Right lobe of liver (tissue), 4 donors: ENCODE measurements around the gene IRX1.
A peak's percentile ranks its signal among the peaks of the same experiment; 100 is the strongest.

Source experiments
- POLR2A ChIP-seq: fragments of 450-650 bp; IDR thresholded peaks from one replicate; pipeline ENCODE4 v1.6.1; 2017; ENCODE audit warnings: antibody characterized with exemption, mild to moderate bottlenecking
- TF ChIP-seq, protein P1 (sequence below), 4 donors: fragments of 200-600 bp in 3 of 4; fragments of 450-650 bp in 1 of 4; IDR thresholded peaks; one replicate each; pipeline versions ENCODE4 v1.5.1 to v1.8.0; 2016 to 2022; ENCODE audit warnings: antibody characterized with exemption in 4 of 4, mild to moderate bottlenecking in 2 of 4
- donor health status: DM: no; HTN: no; CAD: no.
- donor health status: DM: no; HTN: no; CAD: no.
- donor health status: DM: no; HTN: yes; CAD: no.

DNA sequence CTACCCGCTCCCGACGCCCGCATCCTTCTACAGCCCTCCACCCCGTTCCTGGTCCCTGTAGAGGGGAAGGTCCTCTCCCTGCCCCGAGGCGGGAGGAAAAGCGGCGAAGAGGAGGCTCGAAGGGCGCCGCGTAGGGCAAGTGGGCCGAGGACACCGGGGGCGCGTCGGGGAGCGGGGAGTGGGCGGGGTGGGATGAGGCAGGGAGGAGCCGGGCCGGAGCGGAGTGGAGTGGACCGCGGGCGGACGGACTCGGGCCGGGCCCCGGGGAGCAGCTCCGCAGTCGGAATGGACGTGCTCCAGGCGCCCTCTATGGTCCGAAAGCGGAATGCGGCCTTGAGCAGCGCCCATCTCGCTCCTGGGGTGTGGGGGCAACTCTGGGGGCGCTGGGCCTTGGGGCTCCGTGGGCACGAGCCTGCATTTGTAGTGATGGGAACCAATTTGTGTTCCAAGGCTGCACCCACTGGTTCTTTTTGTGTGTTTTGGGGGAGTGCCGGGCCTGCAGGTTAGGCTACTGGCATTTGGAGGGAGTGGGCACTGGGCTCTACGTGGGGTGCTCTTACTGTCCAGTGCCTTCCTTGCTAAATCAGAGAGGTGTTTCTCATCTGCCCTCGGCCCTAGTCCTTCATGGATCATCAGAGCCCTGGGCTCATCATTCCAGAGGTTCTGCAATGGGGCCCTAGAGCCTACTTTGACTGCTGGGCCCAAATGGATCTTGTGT lies 7.3 kb downstream of the IRX1 start:
- no peak for TF ChIP-seq POLR2A
- TF ChIP-seq, protein P1, sequence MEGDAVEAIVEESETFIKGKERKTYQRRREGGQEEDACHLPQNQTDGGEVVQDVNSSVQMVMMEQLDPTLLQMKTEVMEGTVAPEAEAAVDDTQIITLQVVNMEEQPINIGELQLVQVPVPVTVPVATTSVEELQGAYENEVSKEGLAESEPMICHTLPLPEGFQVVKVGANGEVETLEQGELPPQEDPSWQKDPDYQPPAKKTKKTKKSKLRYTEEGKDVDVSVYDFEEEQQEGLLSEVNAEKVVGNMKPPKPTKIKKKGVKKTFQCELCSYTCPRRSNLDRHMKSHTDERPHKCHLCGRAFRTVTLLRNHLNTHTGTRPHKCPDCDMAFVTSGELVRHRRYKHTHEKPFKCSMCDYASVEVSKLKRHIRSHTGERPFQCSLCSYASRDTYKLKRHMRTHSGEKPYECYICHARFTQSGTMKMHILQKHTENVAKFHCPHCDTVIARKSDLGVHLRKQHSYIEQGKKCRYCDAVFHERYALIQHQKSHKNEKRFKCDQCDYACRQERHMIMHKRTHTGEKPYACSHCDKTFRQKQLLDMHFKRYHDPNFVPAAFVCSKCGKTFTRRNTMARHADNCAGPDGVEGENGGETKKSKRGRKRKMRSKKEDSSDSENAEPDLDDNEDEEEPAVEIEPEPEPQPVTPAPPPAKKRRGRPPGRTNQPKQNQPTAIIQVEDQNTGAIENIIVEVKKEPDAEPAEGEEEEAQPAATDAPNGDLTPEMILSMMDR (IDR thresholded peaks at IDR 0.05): peak in 3 of 4 donors; percentile 44 to 61 (median 54)
